GM12878 (cell line): ENCODE data around the gene RAB3A. TPM values are rescaled to one million over a fixed set of nuclear protein-coding genes. Genes with fewer than 3 reads are reported as not detected.

Source experiments
- ATAC-seq: fragments of 200-7000 bp; cut with Tn5 transposase; 3 replicates; pipeline ENCODE4 v1.9.1; 2020; ENCODE audit warnings: mild to moderate bottlenecking, moderate library complexity
- BruUV-seq: library from RNA; stranded (reverse); fragments of 400-500 nt; replicated peaks from 2 replicates; lab custom pipeline; 2021; lab: Mats Ljungman, UMichigan
- CTCF ChIA-PET: fragments of 300-600 bp; sonication (Branson Sonifier 250); formaldehyde crosslinking; extraction: SDS; loops from one replicate; lab custom pipeline; 2021; ENCODE audit warnings: inconsistent platforms; lab: Yijun Ruan, JAX
- POLR2A ChIA-PET: fragments of 350-600 bp; formaldehyde crosslinking; extraction: SDS; loops from one replicate; lab custom pipeline; 2021; ENCODE audit warnings: inconsistent platforms; lab: Charles Lee
- RAD21 ChIA-PET: fragments of 300-600 bp; sonication (Branson Sonifier 250); formaldehyde crosslinking; loops from one replicate; lab custom pipeline; 2023; ENCODE audit warnings: antibody characterized with exemption; ENCODE audit not compliant: unreplicated experiment; lab: Charles Lee
- SMC1A ChIA-PET: fragments of 300-600 bp; sonication (Branson Sonifier 250); formaldehyde crosslinking; loops from one replicate; lab custom pipeline; 2023; ENCODE audit not compliant: unreplicated experiment, uncharacterized antibody; lab: Charles Lee
- DNase-seq: peaks from one replicate; pipeline ENCODE4 v3.0.0-alpha.2; 2011; ENCODE audit warnings: low read depth, low spot score
- FAIRE-seq: peaks from 3 replicates; lab custom pipeline; 2011; peaks lifted over from hg19 to GRCh38; lab: Jason Lieb, UNC
- H2AFZ ChIP-seq: 2 replicates; pipeline ENCODE4 v1.6.0; 2011; ENCODE audit warnings: low read depth, low read length, control low read depth; ENCODE audit not compliant: control insufficient read depth
- H3K27ac ChIP-seq: 2 replicates; pipeline ENCODE4 v1.5.1; 2011; ENCODE audit warnings: control low read depth; ENCODE audit not compliant: control insufficient read depth, insufficient read depth
- H3K27me3 ChIP-seq, 2 experiments: replicated peaks in 1 of 2; 2 replicates each; pipeline versions ENCODE4 v1.6.0 to v1.6.1; 2011; ENCODE audit warnings: low read length in 1 of 2; ENCODE audit not compliant: control insufficient read depth in 2 of 2, insufficient read depth in 2 of 2
- H3K36me3 ChIP-seq, 2 experiments: 2 replicates each; pipeline ENCODE4 v1.5.1; 2011; ENCODE audit warnings: low read length in 1 of 2; ENCODE audit not compliant: control insufficient read depth in 2 of 2, insufficient read depth in 2 of 2
- H3K4me1 ChIP-seq: 2 replicates; pipeline ENCODE4 v1.6.1; 2011; ENCODE audit warnings: mild to moderate bottlenecking, low read length, moderate library complexity, mixed read lengths; ENCODE audit not compliant: control insufficient read depth, insufficient read depth
- H3K4me2 ChIP-seq: 2 replicates; pipeline ENCODE4 v1.6.0; 2011; ENCODE audit warnings: control low read depth; ENCODE audit not compliant: control insufficient read depth, insufficient read depth
- H3K4me3 ChIP-seq: fragments of 200-600 bp; sonication (generic); 2 replicates; pipeline ENCODE4 v1.5.1; 2016
- H3K79me2 ChIP-seq: 2 replicates; pipeline ENCODE4 v1.6.0; 2011; ENCODE audit warnings: low read length; ENCODE audit not compliant: control insufficient read depth, insufficient read depth
- H3K9ac ChIP-seq: 2 replicates; pipeline ENCODE4 v1.8.0; 2011; ENCODE audit warnings: low read length, control low read depth, mixed read lengths; ENCODE audit not compliant: control insufficient read depth, insufficient read depth
- H3K9me3 ChIP-seq: replicated peaks from 3 replicates; pipeline ENCODE4 v1.5.1; 2011; ENCODE audit warnings: mild to moderate bottlenecking, low read length; ENCODE audit not compliant: control insufficient read depth, insufficient read depth
- H4K20me1 ChIP-seq: 2 replicates; pipeline ENCODE4 v1.6.0; 2011; ENCODE audit not compliant: control insufficient read depth, insufficient read depth
- ESRRA ChIP-seq: IDR thresholded peaks from 2 replicates; pipeline ENCODE4 v1.6.1; 2012; ENCODE audit warnings: mild to moderate bottlenecking, low read length, improper control_type of control experiment
- HDAC6 ChIP-seq: fragments of 200-600 bp; sonication (generic); IDR thresholded peaks from one replicate; pipeline ENCODE4 v1.8.0; 2017; ENCODE audit warnings: antibody characterized with exemption; ENCODE audit not compliant: unreplicated experiment
- POLR2A ChIP-seq: IDR thresholded peaks from 2 replicates; pipeline ENCODE4 v1.6.1; 2011; ENCODE audit warnings: low read depth, mild to moderate bottlenecking, low read length
- STAT1 ChIP-seq: fragments of 450-650 bp; conservative IDR thresholded peaks from 2 replicates; pipeline ENCODE4 v1.6.1; 2014; ENCODE audit warnings: antibody characterized with exemption, mild to moderate bottlenecking
- TAF1 ChIP-seq: IDR thresholded peaks from 2 replicates; pipeline ENCODE4 v1.6.1; 2011; ENCODE audit warnings: mild to moderate bottlenecking, low read depth, low read length, borderline replicate concordance
- WGBS: methylation state at CpG from one replicate; pipeline ENCODE4 v1.1.6; 2016; ENCODE audit warnings: low lambda C conversion rate; ENCODE audit not compliant: insufficient replicate concordance, insufficient coverage; ENCODE audit errors: missing lambda C conversion rate; 5-methylcytosine and 5-hydroxymethylcytosine counted together
- in situ Hi-C: fragments of 300-500 bp; cut with MboI; formaldehyde crosslinking; loops from 9 replicates; pipeline ENCODE4 v1.14.3; 2018; ENCODE audit warnings: mixed read lengths
- intact Hi-C: fragments of 100-400 bp; cut with micrococcal nuclease; formaldehyde crosslinking; loops from one replicate; pipeline ENCODE4 v1.14.2; 2022; ENCODE audit not compliant: unreplicated experiment
- polyA plus RNA-seq, 11 experiments: library from polyadenylated mRNA; depleted of rRNA in 4 of 11; unstranded in 6 of 11; stranded (reverse) in 5 of 11; fragments of >200 nt; fragmentation: Nextera tagmentation in 4 of 11; fragmentation: Illumina TruSeq in 1 of 11; extraction: Ambion mirVana in 4 of 11; extraction: Trizol in 1 of 11; gene quantifications; 1 replicate in 1 of 11; 2 replicates in 10 of 11; pipeline versions ENCODE4 v1.2.1 to v1.2.3, GENCODE V29; 2011 to 2016; ENCODE audit warnings: inconsistent platforms in 2 of 11, missing spikeins in 2 of 11, low read depth in 1 of 11
- total RNA-seq, 4 experiments: library from RNA; depleted of rRNA in 3 of 4; stranded (reverse); fragments of >200 nt in 3 of 4; fragmentation: Illumina TruSeq in 1 of 4; extraction: Trizol in 1 of 4; gene quantifications; 2 replicates each; pipeline versions ENCODE4 v1.2.1 to v1.2.3, GENCODE V29; 2013 to 2021
- TF ChIP-seq, protein P1 (sequence below): fragments of 450-650 bp; IDR thresholded peaks from 2 replicates; pipeline ENCODE4 v1.6.1; 2016; ENCODE audit warnings: mild to moderate bottlenecking, moderate library complexity, borderline replicate concordance

RAB3A gene
- total and polyA plus RNA-seq, 10 of the 15 experiments (the other 5 are each of a cell fraction or from before 2014, with no cell fraction given): 0.07 to 3.5 (median 1.2) TPM; not detected in 1

DNA sequence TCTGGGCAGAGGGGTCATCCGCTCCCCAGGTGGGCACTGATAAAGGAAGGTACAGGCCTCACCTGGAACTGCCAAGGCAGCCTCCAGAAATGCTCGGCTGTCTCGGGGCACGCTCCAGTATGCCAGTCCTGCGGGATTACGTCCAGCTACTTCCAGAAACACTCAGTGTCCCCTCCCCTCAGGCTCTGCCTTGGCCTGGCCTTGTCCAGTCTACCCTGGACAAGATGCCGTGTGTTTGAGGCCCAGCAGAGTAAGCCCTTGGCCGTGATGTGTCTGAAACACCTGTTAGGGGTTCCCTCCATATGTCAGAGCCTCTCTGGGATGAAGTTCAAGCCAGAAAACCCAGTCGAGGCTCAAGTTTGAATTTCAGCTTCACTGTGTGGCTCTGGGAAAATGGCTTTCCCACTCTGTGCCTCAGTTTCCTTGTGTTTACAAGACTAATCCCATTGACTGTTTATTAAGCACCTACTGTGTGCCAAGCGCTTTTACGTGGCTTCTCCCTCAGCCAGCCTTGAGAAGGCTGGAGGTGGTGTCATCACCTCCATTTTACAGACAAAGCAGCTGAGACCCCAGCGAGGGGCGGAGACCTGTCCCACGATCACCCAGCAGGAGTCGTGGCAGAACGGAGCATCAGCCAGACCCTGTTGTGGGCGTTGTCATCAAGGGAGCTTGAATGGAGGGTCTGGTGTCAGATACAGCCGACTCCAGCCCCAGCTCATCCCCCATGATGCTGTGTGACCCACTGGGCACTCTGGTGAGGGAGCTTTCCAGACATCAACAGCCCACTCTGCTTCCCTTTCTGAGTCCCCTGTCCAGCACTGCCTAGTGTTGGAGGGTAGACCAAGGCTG is 52.8 kb downstream of the RAB3A start:
- DNase-seq (no peak), FAIRE-seq (no peak), ATAC-seq (no peak)
- H3K9ac ChIP-seq: 0 out of 2 replicates have a peak overlapping the region, but pooled peaks have one; percentile 79
- no peaks in the 10 kb centered on the region for H3K27me3 ChIP-seq
- RAD21 ChIA-PET: interaction anchor here (0.5 to 1.9 kb wide), 7 partner anchors 17 to 62 kb away, joined by 3 to 9 read pairs (median 5); partner anchors contain the start of gene MAST3
- H3K4me2 ChIP-seq: peak overlapping the region; percentile 94
- no peaks in the 10 kb centered on the region for H4K20me1 ChIP-seq
- peaks cover 11% of the 10 kb centered on the region for H3K79me2 ChIP-seq
- CTCF ChIA-PET: interaction anchor here (0.8 to 3.0 kb wide), 13 partner anchors 10 to 129 kb away, joined by 3 to 48 read pairs (median 5); partner anchors contain the start of genes IL12RB1 and MAST3
- H2AFZ ChIP-seq: no peak overlapping the region
- TSS peak; percentile 36 for BruUV-seq
- SMC1A ChIA-PET: interaction anchor here (0.7 to 2.3 kb wide), 10 partner anchors 9 to 214 kb away, joined by 3 to 7 read pairs (median 3); no protein-coding TSS in a partner anchor
- 85% methylated on average over 18 of the region's 18 CpGs for WGBS
- H3K9me3 ChIP-seq: no peaks in the 10 kb centered on the region
- H3K4me1 ChIP-seq: peaks cover 15% of the 10 kb centered on the region
- TF ChIP-seq, protein P1, sequence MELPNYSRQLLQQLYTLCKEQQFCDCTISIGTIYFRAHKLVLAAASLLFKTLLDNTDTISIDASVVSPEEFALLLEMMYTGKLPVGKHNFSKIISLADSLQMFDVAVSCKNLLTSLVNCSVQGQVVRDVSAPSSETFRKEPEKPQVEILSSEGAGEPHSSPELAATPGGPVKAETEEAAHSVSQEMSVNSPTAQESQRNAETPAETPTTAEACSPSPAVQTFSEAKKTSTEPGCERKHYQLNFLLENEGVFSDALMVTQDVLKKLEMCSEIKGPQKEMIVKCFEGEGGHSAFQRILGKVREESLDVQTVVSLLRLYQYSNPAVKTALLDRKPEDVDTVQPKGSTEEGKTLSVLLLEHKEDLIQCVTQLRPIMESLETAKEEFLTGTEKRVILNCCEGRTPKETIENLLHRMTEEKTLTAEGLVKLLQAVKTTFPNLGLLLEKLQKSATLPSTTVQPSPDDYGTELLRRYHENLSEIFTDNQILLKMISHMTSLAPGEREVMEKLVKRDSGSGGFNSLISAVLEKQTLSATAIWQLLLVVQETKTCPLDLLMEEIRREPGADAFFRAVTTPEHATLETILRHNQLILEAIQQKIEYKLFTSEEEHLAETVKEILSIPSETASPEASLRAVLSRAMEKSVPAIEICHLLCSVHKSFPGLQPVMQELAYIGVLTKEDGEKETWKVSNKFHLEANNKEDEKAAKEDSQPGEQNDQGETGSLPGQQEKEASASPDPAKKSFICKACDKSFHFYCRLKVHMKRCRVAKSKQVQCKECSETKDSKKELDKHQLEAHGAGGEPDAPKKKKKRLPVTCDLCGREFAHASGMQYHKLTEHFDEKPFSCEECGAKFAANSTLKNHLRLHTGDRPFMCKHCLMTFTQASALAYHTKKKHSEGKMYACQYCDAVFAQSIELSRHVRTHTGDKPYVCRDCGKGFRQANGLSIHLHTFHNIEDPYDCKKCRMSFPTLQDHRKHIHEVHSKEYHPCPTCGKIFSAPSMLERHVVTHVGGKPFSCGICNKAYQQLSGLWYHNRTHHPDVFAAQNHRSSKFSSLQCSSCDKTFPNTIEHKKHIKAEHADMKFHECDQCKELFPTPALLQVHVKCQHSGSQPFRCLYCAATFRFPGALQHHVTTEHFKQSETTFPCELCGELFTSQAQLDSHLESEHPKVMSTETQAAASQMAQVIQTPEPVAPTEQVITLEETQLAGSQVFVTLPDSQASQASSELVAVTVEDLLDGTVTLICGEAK: no peak
- TF ChIP-seq POLR2A: peak; percentile 41; the same call in 1 of the 2 replicates
- no peak for TF ChIP-seq TAF1
- TF ChIP-seq HDAC6: no peak
- no peak for TF ChIP-seq STAT1
- TF ChIP-seq ESRRA: no peak
- H3K36me3 ChIP-seq: peaks cover 2 to 6% of the 10 kb centered on the region in 2 experiments; a peak in 3 of 4 replicates
- peak overlapping the region; percentile 33; the same call in 1 of the 2 replicates for H3K4me3 ChIP-seq
- intact Hi-C loops (no loop called here), in situ Hi-C loops (no loop called here)
- H3K27ac ChIP-seq: peak overlapping the region; percentile 88
- POLR2A ChIA-PET: interaction anchor here (0.5 to 1.9 kb wide), 11 partner anchors 9 to 83 kb away, joined by 3 to 11 read pairs (median 3); no protein-coding TSS in a partner anchor
